H9 (cell line): ENCODE results near the gene DNAJB11. TPM values are rescaled to one million over a fixed set of nuclear protein-coding genes. Genes with fewer than 3 reads are reported as not detected.

Source experiments
- DNase-seq: peaks from one replicate; pipeline ENCODE4 v3.0.0-alpha.2; 2017
- H2AFZ ChIP-seq: one replicate; pipeline ENCODE4 v1.6.1; 2013; ENCODE audit warnings: mild to moderate bottlenecking, low read length, control low read depth, moderate library complexity
- H2AK5ac ChIP-seq: 2 replicates; pipeline ENCODE4 v1.6.1; 2013; ENCODE audit warnings: low read length, control low read depth, mixed read lengths; ENCODE audit not compliant: insufficient read length
- H2BK120ac ChIP-seq: one replicate; pipeline ENCODE4 v1.6.1; 2013; ENCODE audit warnings: low read depth, mild to moderate bottlenecking, low read length, control low read depth, inconsistent platforms; ENCODE audit not compliant: poor library complexity, severe bottlenecking
- H2BK12ac ChIP-seq: 2 replicates; pipeline ENCODE4 v1.6.1; 2013; ENCODE audit warnings: low read length, control low read depth, mixed read lengths, low read depth; ENCODE audit not compliant: insufficient read length
- H2BK15ac ChIP-seq: 2 replicates; pipeline ENCODE4 v1.6.1; 2013; ENCODE audit warnings: low read depth, low read length, control low read depth
- H2BK20ac ChIP-seq: one replicate; pipeline ENCODE4 v1.6.1; 2013; ENCODE audit warnings: low read depth, mild to moderate bottlenecking, low read length, control low read depth, inconsistent platforms; ENCODE audit not compliant: poor library complexity, severe bottlenecking
- H2BK5ac ChIP-seq: 2 replicates; pipeline ENCODE4 v1.6.1; 2013; ENCODE audit warnings: low read length, control low read depth, mixed read lengths; ENCODE audit not compliant: insufficient read length
- H3K14ac ChIP-seq: 2 replicates; pipeline ENCODE4 v1.6.1; 2013; ENCODE audit warnings: low read length, control low read depth; ENCODE audit not compliant: insufficient read depth
- H3K18ac ChIP-seq: 2 replicates; pipeline ENCODE4 v1.6.1; 2013; ENCODE audit warnings: low read depth, mild to moderate bottlenecking, mixed read lengths, low read length, control low read depth; ENCODE audit not compliant: insufficient read length
- H3K23ac ChIP-seq: 2 replicates; pipeline ENCODE4 v1.6.1; 2013; ENCODE audit warnings: low read length, control low read depth, mixed read lengths, low read depth; ENCODE audit not compliant: insufficient read length
- H3K23me2 ChIP-seq: 2 replicates; pipeline ENCODE4 v1.6.1; 2013; ENCODE audit warnings: low read depth, mild to moderate bottlenecking, mixed read lengths, low read length, control low read depth; ENCODE audit not compliant: insufficient read length, poor library complexity, severe bottlenecking
- H3K27ac ChIP-seq: 2 replicates; pipeline ENCODE4 v1.5.1; 2013; ENCODE audit warnings: low read length, control low read depth, mixed read lengths, low read depth; ENCODE audit not compliant: insufficient read length
- H3K27me3 ChIP-seq: 2 replicates; pipeline ENCODE4 v1.6.1; 2013; ENCODE audit warnings: low read length, control low read depth, inconsistent platforms; ENCODE audit not compliant: insufficient read depth
- H3K4ac ChIP-seq: 2 replicates; pipeline ENCODE4 v1.6.1; 2013; ENCODE audit warnings: low read depth, mild to moderate bottlenecking, control low read depth, inconsistent platforms, low read length, moderate library complexity
- H3K4me1 ChIP-seq: 2 replicates; pipeline ENCODE4 v1.6.1; 2013; ENCODE audit warnings: low read length, control low read depth, inconsistent platforms; ENCODE audit not compliant: insufficient read depth
- H3K4me2 ChIP-seq: 2 replicates; pipeline ENCODE4 v1.6.1; 2013; ENCODE audit warnings: low read length, control low read depth, mixed read lengths; ENCODE audit not compliant: insufficient read length, insufficient read depth
- H3K56ac ChIP-seq: 2 replicates; pipeline ENCODE4 v1.6.1; 2013; ENCODE audit warnings: low read depth, mild to moderate bottlenecking, mixed read lengths, low read length, control low read depth; ENCODE audit not compliant: insufficient read length
- H3K79me1 ChIP-seq: 2 replicates; pipeline ENCODE4 v1.6.1; 2013; ENCODE audit warnings: low read depth, mild to moderate bottlenecking, moderate library complexity, low read length, control low read depth, inconsistent platforms; ENCODE audit not compliant: insufficient read depth, poor library complexity, severe bottlenecking
- H3K79me2 ChIP-seq: 2 replicates; pipeline ENCODE4 v1.6.1; 2013; ENCODE audit warnings: low read length, control low read depth, inconsistent platforms; ENCODE audit not compliant: insufficient read depth
- H3K9ac ChIP-seq: 2 replicates; pipeline ENCODE4 v1.6.1; 2013; ENCODE audit warnings: low read length, control low read depth, mixed read lengths; ENCODE audit not compliant: insufficient read length; ENCODE audit errors: extremely low read depth
- H3K9me3 ChIP-seq: one replicate; pipeline ENCODE4 v1.6.1; 2013; ENCODE audit warnings: low read depth, low read length, inconsistent platforms; ENCODE audit not compliant: control insufficient read depth
- H3T11ph ChIP-seq: one replicate; pipeline ENCODE4 v1.6.1; 2013; ENCODE audit warnings: mild to moderate bottlenecking, low read length, control low read depth, inconsistent platforms
- H4K20me1 ChIP-seq: one replicate; pipeline ENCODE4 v1.6.1; 2013; ENCODE audit not compliant: control insufficient read depth, insufficient read length, insufficient read depth
- H4K5ac ChIP-seq: 2 replicates; pipeline ENCODE4 v1.6.1; 2013; ENCODE audit warnings: low read depth, mild to moderate bottlenecking, mixed read lengths, low read length, control low read depth; ENCODE audit not compliant: insufficient read length
- H4K8ac ChIP-seq: replicated peaks from 2 replicates; pipeline ENCODE4 v1.6.1; 2013; ENCODE audit warnings: low read length, control low read depth, mixed read lengths, low read depth; ENCODE audit not compliant: insufficient read length
- H4K91ac ChIP-seq: 2 replicates; pipeline ENCODE4 v1.6.1; 2013; ENCODE audit warnings: low read depth, mild to moderate bottlenecking, moderate library complexity, mixed read lengths, low read length, control low read depth; ENCODE audit not compliant: insufficient read length
- H3K27ac Mint-ChIP-seq, 3 experiments: 2 replicates in 2 of 3; 3 replicates in 1 of 3; pipeline ENCODE4 v1.8.0; 2020 to 2021; ENCODE audit warnings: mixed read lengths in 3 of 3, mild to moderate bottlenecking in 1 of 3, moderate library complexity in 1 of 3
- H3K27me3 Mint-ChIP-seq: 2 replicates; pipeline ENCODE4 v1.8.0; 2021; ENCODE audit warnings: low read depth, mild to moderate bottlenecking, moderate library complexity, mixed read lengths
- H3K36me3 Mint-ChIP-seq, 3 experiments: 2 replicates in 2 of 3; 3 replicates in 1 of 3; pipeline ENCODE4 v1.8.0; 2020 to 2021; ENCODE audit warnings: low read depth in 3 of 3, mixed read lengths in 3 of 3; ENCODE audit not compliant: insufficient read depth in 1 of 3
- H3K4me1 Mint-ChIP-seq, 2 experiments: 2 replicates each; pipeline ENCODE4 v1.8.0; 2020; ENCODE audit warnings: mixed read lengths in 2 of 2
- H3K4me3 Mint-ChIP-seq, 2 experiments: 2 replicates in 1 of 2; 3 replicates in 1 of 2; pipeline ENCODE4 v1.8.0; 2020 to 2021; ENCODE audit warnings: mild to moderate bottlenecking in 2 of 2, mixed read lengths in 2 of 2, moderate library complexity in 1 of 2
- H3K9me3 Mint-ChIP-seq, 2 experiments: 2 replicates in 1 of 2; 3 replicates in 1 of 2; pipeline ENCODE4 v1.8.0; 2020; ENCODE audit warnings: mild to moderate bottlenecking in 2 of 2, mixed read lengths in 2 of 2, moderate library complexity in 1 of 2
- WGBS: extraction: QIAGEN DNeasy Blood & Tissue Kit; methylation state at CpG from one replicate; pipeline ENCODE4 v1.1.7; 2013; ENCODE audit warnings: missing lambda C conversion rate, low lambda C conversion rate, mixed read lengths; ENCODE audit not compliant: insufficient read length; ENCODE audit errors: extremely low coverage; 5-methylcytosine and 5-hydroxymethylcytosine counted together
- total RNA-seq: library from RNA; stranded (reverse); gene quantifications from 2 replicates; pipeline ENCODE4 v1.2.1, GENCODE V29; 2021
- TF ChIP-seq, protein P1 (sequence below): fragments of 200-600 bp; sonication (generic); conservative IDR thresholded peaks from 3 replicates; pipeline ENCODE4 v1.8.0; 2021; ENCODE audit warnings: antibody characterized with exemption, mild to moderate bottlenecking

DNAJB11 gene
- total RNA-seq, 1 experiment from 2014 or later = 61.2 TPM

DNA sequence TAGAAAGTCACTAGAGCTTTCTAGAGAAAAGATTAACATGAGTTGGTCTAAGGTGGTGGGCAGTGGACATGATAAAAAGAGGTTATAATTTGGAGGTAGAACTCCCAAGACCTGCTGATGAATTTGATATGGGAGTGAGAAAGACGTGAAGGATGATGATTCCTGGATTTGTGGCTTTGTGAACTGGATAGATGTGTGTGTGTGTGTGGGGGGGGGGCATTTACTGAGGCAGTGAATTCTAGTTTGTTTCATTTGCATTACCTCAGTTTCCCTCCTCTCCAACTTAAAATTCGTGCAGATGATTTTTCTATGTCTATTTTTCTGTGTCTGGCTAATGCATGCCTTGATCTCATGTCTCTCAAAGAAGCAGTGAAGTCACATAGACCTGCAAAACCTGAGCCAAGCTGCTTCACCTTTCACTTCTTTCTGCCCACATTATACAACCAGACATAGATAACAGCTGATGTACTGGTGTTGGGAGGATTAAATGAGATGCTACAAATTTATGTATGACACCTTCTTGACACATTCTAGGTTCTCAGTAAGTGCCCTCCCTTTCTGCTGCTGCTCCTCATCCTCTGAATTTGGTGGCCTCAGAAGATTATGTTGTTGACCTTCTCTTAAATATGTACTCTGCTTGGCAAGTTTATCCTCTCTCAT lies 52.3 kb downstream of the DNAJB11 start:
- Mint-ChIP-seq H3K4me1 (no peaks in the 10 kb centered on the region), H3K4me3 (no peak overlapping the region), H3K36me3 (no peaks in the 10 kb centered on the region), H3K27ac (peak overlapping the region in 1 of 3 experiments; percentile 52; a peak in 1 of 7 replicates), H3K9me3 (no peaks in the 10 kb centered on the region), H3K27me3 (peaks cover 11% of the 10 kb centered on the region)
- Histone ChIP-seq H2BK20ac (no peak overlapping the region), H2BK12ac (no peak overlapping the region), H3K27me3 (no peaks in the 10 kb centered on the region), H4K91ac (no peak overlapping the region), H3K18ac (no peak overlapping the region), H3K56ac (no peak overlapping the region), H3K79me1 (no peaks in the 10 kb centered on the region), H3K27ac (no peak overlapping the region), H2BK15ac (no peak overlapping the region), H4K8ac (no peak overlapping the region), H3K14ac (no peak overlapping the region), H4K20me1 (no peaks in the 10 kb centered on the region), H3K9me3 (no peaks in the 10 kb centered on the region), H2BK120ac (no peak overlapping the region), H2AK5ac (no peak overlapping the region), H4K5ac (no peak overlapping the region), H3K9ac (no peak overlapping the region), H3K4ac (no peak overlapping the region), H2BK5ac (no peak overlapping the region), H2AFZ (no peak overlapping the region), H3K4me1 (no peaks in the 10 kb centered on the region), H3K4me2 (no peak overlapping the region), H3K23ac (no peak overlapping the region), H3K23me2 (no peaks in the 10 kb centered on the region), H3K79me2 (no peaks in the 10 kb centered on the region), H3T11ph (no peak overlapping the region)
- WGBS = no CpG with 5 or more reads among the region's 2 CpGs
- TF ChIP-seq, protein P1, sequence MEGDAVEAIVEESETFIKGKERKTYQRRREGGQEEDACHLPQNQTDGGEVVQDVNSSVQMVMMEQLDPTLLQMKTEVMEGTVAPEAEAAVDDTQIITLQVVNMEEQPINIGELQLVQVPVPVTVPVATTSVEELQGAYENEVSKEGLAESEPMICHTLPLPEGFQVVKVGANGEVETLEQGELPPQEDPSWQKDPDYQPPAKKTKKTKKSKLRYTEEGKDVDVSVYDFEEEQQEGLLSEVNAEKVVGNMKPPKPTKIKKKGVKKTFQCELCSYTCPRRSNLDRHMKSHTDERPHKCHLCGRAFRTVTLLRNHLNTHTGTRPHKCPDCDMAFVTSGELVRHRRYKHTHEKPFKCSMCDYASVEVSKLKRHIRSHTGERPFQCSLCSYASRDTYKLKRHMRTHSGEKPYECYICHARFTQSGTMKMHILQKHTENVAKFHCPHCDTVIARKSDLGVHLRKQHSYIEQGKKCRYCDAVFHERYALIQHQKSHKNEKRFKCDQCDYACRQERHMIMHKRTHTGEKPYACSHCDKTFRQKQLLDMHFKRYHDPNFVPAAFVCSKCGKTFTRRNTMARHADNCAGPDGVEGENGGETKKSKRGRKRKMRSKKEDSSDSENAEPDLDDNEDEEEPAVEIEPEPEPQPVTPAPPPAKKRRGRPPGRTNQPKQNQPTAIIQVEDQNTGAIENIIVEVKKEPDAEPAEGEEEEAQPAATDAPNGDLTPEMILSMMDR = no peak
- DNase-seq = no peak
